GM23338 (cell line): Measurements from ENCODE around the gene TMEM217. TPM values are rescaled to one million over a fixed set of nuclear protein-coding genes. Genes with fewer than 3 reads are reported as not detected.

ENCODE experiments used
- ATAC-seq: fragments of 200-7000 bp; cut with Tn5 transposase; 3 replicates; pipeline ENCODE4 v1.9.1; 2020
- DNase-seq: peaks from one replicate; pipeline ENCODE4 v3.0.0-alpha.2; 2015; ENCODE audit warnings: low spot score
- H2AFZ ChIP-seq: fragments of 200-600 bp; sonication (generic); 2 replicates; pipeline ENCODE4 v1.8.0; 2016; ENCODE audit warnings: antibody characterized with exemption, mild to moderate bottlenecking, moderate library complexity
- H3F3A ChIP-seq: fragments of 200-600 bp; sonication (generic); replicated peaks from 2 replicates; pipeline ENCODE4 v1.8.0; 2017; ENCODE audit warnings: antibody characterized with exemption, mixed run types, low read depth
- H3K27ac ChIP-seq: fragments of 200-600 bp; sonication (generic); 2 replicates; pipeline ENCODE4 v1.6.1; 2016; ENCODE audit warnings: low read depth
- H3K27me3 ChIP-seq: fragments of 200-600 bp; sonication (generic); 2 replicates; pipeline ENCODE4 v1.8.0; 2016; ENCODE audit warnings: mild to moderate bottlenecking, mixed run types, moderate library complexity; ENCODE audit not compliant: insufficient read depth
- H3K36me3 ChIP-seq: fragments of 200-600 bp; sonication (generic); 2 replicates; pipeline ENCODE4 v1.8.0; 2016; ENCODE audit warnings: mild to moderate bottlenecking; ENCODE audit not compliant: insufficient read depth
- H3K4me1 ChIP-seq: fragments of 200-600 bp; sonication (generic); 2 replicates; pipeline ENCODE4 v1.8.0; 2016; ENCODE audit warnings: mild to moderate bottlenecking, moderate library complexity; ENCODE audit not compliant: insufficient read depth
- H3K4me2 ChIP-seq: fragments of 200-600 bp; sonication (generic); 2 replicates; pipeline ENCODE4 v1.7.1; 2017; ENCODE audit warnings: mixed run types
- H3K4me3 ChIP-seq: fragments of 200-600 bp; sonication (generic); 2 replicates; pipeline ENCODE4 v1.6.1; 2016; ENCODE audit warnings: mixed run types
- H3K79me2 ChIP-seq: fragments of 200-600 bp; sonication (generic); replicated peaks from 2 replicates; pipeline ENCODE4 v1.8.0; 2017; ENCODE audit warnings: mild to moderate bottlenecking; ENCODE audit not compliant: insufficient read depth
- H3K9me2 ChIP-seq: fragments of 200-600 bp; sonication (generic); 2 replicates; pipeline ENCODE4 v1.8.0; 2017; ENCODE audit not compliant: insufficient read depth
- H4K20me1 ChIP-seq: fragments of 200-600 bp; sonication (generic); replicated peaks from 2 replicates; pipeline ENCODE4 v1.8.0; 2017; ENCODE audit warnings: mild to moderate bottlenecking; ENCODE audit not compliant: insufficient read depth
- H3K27ac Mint-ChIP-seq: 2 replicates; pipeline ENCODE4 v1.8.0; 2020; ENCODE audit warnings: inconsistent platforms, mild to moderate bottlenecking, moderate library complexity, mixed read lengths
- H3K27me3 Mint-ChIP-seq: 3 replicates; pipeline ENCODE4 v1.8.0; 2022; ENCODE audit warnings: low read depth, mild to moderate bottlenecking, moderate library complexity, mixed read lengths, inconsistent platforms; ENCODE audit not compliant: insufficient read depth, poor library complexity
- H3K36me3 Mint-ChIP-seq: 3 replicates; pipeline ENCODE4 v1.8.0; 2021; ENCODE audit warnings: low read depth, mild to moderate bottlenecking, inconsistent platforms, moderate library complexity, mixed read lengths
- H3K4me1 Mint-ChIP-seq: 3 replicates; pipeline ENCODE4 v1.8.0; 2020; ENCODE audit warnings: mild to moderate bottlenecking, inconsistent platforms, mixed read lengths
- H3K4me3 Mint-ChIP-seq: 3 replicates; pipeline ENCODE4 v1.8.0; 2021; ENCODE audit warnings: moderate library complexity, mild to moderate bottlenecking, inconsistent platforms, mixed read lengths
- H3K9me3 Mint-ChIP-seq: 3 replicates; pipeline ENCODE4 v1.8.0; 2020; ENCODE audit warnings: moderate library complexity, mild to moderate bottlenecking, inconsistent platforms, mixed read lengths
- CREB1 ChIP-seq: fragments of 250-450 bp; sonication (Bioruptor Pico); IDR thresholded peaks from 2 replicates; pipeline ENCODE4 v1.5.0; 2020; ENCODE audit warnings: low read depth, mild to moderate bottlenecking, moderate library complexity
- EZH2 ChIP-seq: fragments of 200-600 bp; sonication (generic); IDR thresholded peaks from one replicate; pipeline ENCODE4 v1.8.0; 2017; ENCODE audit warnings: antibody characterized with exemption, mild to moderate bottlenecking, low read depth; ENCODE audit not compliant: unreplicated experiment
- EZH2phosphoT487 ChIP-seq: fragments of 200-600 bp; sonication (generic); IDR thresholded peaks from one replicate; pipeline ENCODE4 v1.8.1; 2018; ENCODE audit warnings: antibody characterized with exemption; ENCODE audit not compliant: unreplicated experiment
- JUNB ChIP-seq: IDR thresholded peaks from one replicate; pipeline ENCODE4 v1.6.1; 2016; ENCODE audit warnings: antibody characterized with exemption; ENCODE audit not compliant: unreplicated experiment
- NANOG ChIP-seq: IDR thresholded peaks from 2 replicates; pipeline ENCODE4 v1.6.1; 2016; ENCODE audit warnings: antibody characterized with exemption, borderline replicate concordance
- POLR2AphosphoS5 ChIP-seq: IDR thresholded peaks from 2 replicates; pipeline ENCODE4 v1.6.1; 2016; ENCODE audit warnings: antibody characterized with exemption, low read depth
- STAT1 ChIP-seq: IDR thresholded peaks from one replicate; pipeline ENCODE4 v1.6.1; 2016; ENCODE audit warnings: antibody characterized with exemption; ENCODE audit not compliant: unreplicated experiment
- ZNF114 ChIP-seq: fragments of 250-450 bp; sonication (Bioruptor Pico); IDR thresholded peaks from 2 replicates; pipeline ENCODE4 v1.5.0; 2020; ENCODE audit warnings: mild to moderate bottlenecking, moderate library complexity
- ZNF331 ChIP-seq: fragments of 250-450 bp; sonication (Bioruptor Pico); IDR thresholded peaks from 2 replicates; pipeline ENCODE4 v1.5.0; 2020; ENCODE audit warnings: low read depth, mild to moderate bottlenecking, moderate library complexity
- polyA plus RNA-seq: library from polyadenylated mRNA; unstranded; fragments of >200 nt; fragmentation: Nextera tagmentation; extraction: Ambion mirVana; gene quantifications from 2 replicates; pipeline ENCODE4 v1.2.1, GENCODE V29; 2016
- total RNA-seq: library from RNA; depleted of rRNA; stranded (reverse); fragments of >200 nt; shearing (Covaris generic); gene quantifications from 2 replicates; pipeline ENCODE4 v1.2.3, GENCODE V29; 2014
- TF ChIP-seq, protein P1 (sequence below): IDR thresholded peaks from one replicate; pipeline ENCODE4 v1.6.1; 2018; ENCODE audit warnings: antibody characterized with exemption; ENCODE audit not compliant: unreplicated experiment
- TF ChIP-seq, protein P2 (sequence below): fragments of 250-450 bp; sonication (Bioruptor Pico); IDR thresholded peaks from 2 replicates; pipeline ENCODE4 v1.5.0; 2020; ENCODE audit warnings: mild to moderate bottlenecking, moderate library complexity
- TF ChIP-seq, protein P3 (sequence below): IDR thresholded peaks from 2 replicates; pipeline ENCODE4 v1.6.1; 2016; ENCODE audit warnings: antibody characterized with exemption
- TF ChIP-seq, protein P4 (sequence below), 2 experiments: fragments of 200-600 bp in 1 of 2; sonication (generic) in 1 of 2; conservative IDR thresholded peaks; 2 replicates each; pipeline versions ENCODE4 v1.5.1 to v1.6.1; 2016 to 2017; ENCODE audit warnings: antibody characterized with exemption in 2 of 2, low read depth in 2 of 2, mild to moderate bottlenecking in 2 of 2, moderate library complexity in 1 of 2

Gene TMEM217
- total and polyA plus RNA-seq, 2 experiments from 2014 or later: 1.3 TPM; not detected in 1

DNA sequence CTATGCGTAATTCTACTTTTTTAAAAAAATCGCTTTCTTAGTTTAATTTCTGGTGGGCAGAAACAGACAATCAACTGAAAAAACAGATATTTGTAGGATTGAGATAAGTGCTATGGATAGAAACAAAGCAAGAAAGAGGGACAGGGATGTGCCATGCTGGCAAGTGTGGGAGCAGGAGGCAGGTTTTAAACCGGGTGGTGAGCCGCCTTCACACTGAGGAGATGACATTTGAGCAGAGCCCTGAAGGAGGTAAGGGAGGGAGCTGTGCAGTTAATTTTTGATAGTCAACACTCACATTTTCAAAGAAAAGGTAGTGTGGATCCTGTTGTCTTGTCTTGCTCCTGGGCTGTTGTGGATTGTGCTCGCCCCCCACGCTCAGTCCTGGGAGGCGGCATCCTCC, 46.8 kb upstream of the TMEM217 start:
- Histone ChIP-seq H3K36me3 (no peaks in the 10 kb centered on the region), H3F3A (0 out of 2 replicates have a peak, but pooled peaks cover 3% of the 10 kb centered on the region), H3K4me3 (no peak overlapping the region), H2AFZ (no peak overlapping the region), H3K27ac (no peak overlapping the region), H3K4me1 (no peaks in the 10 kb centered on the region), H3K9me2 (no peaks in the 10 kb centered on the region), H3K4me2 (no peak overlapping the region), H3K27me3 (no peaks in the 10 kb centered on the region), H3K79me2 (no peaks in the 10 kb centered on the region), H4K20me1 (peaks cover 6% of the 10 kb centered on the region; the same call in 1 of the 2 replicates)
- H3K9me3 Mint-ChIP-seq: no peaks in the 10 kb centered on the region
- H3K27me3 Mint-ChIP-seq: no peaks in the 10 kb centered on the region
- ATAC-seq (no peak), DNase-seq (no peak)
- peaks cover 9% of the 10 kb centered on the region; the same call in 1 of the 3 replicates for H3K36me3 Mint-ChIP-seq
- no peak overlapping the region for H3K4me3 Mint-ChIP-seq
- no peak overlapping the region for H3K27ac Mint-ChIP-seq
- H3K4me1 Mint-ChIP-seq: no peaks in the 10 kb centered on the region
- TF ChIP-seq STAT1: no peak
- TF ChIP-seq, protein P1, sequence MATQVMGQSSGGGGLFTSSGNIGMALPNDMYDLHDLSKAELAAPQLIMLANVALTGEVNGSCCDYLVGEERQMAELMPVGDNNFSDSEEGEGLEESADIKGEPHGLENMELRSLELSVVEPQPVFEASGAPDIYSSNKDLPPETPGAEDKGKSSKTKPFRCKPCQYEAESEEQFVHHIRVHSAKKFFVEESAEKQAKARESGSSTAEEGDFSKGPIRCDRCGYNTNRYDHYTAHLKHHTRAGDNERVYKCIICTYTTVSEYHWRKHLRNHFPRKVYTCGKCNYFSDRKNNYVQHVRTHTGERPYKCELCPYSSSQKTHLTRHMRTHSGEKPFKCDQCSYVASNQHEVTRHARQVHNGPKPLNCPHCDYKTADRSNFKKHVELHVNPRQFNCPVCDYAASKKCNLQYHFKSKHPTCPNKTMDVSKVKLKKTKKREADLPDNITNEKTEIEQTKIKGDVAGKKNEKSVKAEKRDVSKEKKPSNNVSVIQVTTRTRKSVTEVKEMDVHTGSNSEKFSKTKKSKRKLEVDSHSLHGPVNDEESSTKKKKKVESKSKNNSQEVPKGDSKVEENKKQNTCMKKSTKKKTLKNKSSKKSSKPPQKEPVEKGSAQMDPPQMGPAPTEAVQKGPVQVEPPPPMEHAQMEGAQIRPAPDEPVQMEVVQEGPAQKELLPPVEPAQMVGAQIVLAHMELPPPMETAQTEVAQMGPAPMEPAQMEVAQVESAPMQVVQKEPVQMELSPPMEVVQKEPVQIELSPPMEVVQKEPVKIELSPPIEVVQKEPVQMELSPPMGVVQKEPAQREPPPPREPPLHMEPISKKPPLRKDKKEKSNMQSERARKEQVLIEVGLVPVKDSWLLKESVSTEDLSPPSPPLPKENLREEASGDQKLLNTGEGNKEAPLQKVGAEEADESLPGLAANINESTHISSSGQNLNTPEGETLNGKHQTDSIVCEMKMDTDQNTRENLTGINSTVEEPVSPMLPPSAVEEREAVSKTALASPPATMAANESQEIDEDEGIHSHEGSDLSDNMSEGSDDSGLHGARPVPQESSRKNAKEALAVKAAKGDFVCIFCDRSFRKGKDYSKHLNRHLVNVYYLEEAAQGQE: no peak
- no peak for TF ChIP-seq ZNF331 (CRISPR knock-in tag)
- TF ChIP-seq ZNF114 (CRISPR knock-in tag): no peak
- TF ChIP-seq POLR2AphosphoS5: no peak
- TF ChIP-seq, protein P2, sequence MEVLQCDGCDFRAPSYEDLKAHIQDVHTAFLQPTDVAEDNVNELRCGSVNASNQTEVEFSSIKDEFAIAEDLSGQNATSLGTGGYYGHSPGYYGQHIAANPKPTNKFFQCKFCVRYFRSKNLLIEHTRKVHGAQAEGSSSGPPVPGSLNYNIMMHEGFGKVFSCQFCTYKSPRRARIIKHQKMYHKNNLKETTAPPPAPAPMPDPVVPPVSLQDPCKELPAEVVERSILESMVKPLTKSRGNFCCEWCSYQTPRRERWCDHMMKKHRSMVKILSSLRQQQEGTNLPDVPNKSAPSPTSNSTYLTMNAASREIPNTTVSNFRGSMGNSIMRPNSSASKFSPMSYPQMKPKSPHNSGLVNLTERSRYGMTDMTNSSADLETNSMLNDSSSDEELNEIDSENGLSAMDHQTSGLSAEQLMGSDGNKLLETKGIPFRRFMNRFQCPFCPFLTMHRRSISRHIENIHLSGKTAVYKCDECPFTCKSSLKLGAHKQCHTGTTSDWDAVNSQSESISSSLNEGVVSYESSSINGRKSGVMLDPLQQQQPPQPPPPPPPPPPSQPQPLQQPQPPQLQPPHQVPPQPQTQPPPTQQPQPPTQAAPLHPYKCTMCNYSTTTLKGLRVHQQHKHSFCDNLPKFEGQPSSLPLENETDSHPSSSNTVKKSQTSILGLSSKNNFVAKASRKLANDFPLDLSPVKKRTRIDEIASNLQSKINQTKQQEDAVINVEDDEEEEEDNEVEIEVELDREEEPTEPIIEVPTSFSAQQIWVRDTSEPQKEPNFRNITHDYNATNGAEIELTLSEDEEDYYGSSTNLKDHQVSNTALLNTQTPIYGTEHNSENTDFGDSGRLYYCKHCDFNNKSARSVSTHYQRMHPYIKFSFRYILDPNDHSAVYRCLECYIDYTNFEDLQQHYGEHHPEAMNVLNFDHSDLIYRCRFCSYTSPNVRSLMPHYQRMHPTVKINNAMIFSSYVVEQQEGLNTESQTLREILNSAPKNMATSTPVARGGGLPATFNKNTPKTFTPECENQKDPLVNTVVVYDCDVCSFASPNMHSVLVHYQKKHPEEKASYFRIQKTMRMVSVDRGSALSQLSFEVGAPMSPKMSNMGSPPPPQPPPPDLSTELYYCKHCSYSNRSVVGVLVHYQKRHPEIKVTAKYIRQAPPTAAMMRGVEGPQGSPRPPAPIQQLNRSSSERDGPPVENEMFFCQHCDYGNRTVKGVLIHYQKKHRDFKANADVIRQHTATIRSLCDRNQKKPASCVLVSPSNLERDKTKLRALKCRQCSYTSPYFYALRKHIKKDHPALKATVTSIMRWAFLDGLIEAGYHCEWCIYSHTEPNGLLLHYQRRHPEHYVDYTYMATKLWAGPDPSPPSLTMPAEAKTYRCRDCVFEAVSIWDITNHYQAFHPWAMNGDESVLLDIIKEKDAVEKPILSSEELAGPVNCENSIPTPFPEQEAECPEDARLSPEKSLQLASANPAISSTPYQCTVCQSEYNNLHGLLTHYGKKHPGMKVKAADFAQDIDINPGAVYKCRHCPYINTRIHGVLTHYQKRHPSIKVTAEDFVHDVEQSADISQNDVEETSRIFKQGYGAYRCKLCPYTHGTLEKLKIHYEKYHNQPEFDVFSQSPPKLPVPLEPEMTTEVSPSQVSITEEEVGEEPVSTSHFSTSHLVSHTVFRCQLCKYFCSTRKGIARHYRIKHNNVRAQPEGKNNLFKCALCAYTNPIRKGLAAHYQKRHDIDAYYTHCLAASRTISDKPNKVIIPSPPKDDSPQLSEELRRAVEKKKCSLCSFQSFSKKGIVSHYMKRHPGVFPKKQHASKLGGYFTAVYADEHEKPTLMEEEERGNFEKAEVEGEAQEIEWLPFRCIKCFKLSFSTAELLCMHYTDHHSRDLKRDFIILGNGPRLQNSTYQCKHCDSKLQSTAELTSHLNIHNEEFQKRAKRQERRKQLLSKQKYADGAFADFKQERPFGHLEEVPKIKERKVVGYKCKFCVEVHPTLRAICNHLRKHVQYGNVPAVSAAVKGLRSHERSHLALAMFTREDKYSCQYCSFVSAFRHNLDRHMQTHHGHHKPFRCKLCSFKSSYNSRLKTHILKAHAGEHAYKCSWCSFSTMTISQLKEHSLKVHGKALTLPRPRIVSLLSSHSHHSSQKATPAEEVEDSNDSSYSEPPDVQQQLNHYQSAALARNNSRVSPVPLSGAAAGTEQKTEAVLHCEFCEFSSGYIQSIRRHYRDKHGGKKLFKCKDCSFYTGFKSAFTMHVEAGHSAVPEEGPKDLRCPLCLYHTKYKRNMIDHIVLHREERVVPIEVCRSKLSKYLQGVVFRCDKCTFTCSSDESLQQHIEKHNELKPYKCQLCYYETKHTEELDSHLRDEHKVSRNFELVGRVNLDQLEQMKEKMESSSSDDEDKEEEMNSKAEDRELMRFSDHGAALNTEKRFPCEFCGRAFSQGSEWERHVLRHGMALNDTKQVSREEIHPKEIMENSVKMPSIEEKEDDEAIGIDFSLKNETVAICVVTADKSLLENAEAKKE (CRISPR knock-in tag): no peak
- TF ChIP-seq EZH2: no peak
- TF ChIP-seq, protein P3, sequence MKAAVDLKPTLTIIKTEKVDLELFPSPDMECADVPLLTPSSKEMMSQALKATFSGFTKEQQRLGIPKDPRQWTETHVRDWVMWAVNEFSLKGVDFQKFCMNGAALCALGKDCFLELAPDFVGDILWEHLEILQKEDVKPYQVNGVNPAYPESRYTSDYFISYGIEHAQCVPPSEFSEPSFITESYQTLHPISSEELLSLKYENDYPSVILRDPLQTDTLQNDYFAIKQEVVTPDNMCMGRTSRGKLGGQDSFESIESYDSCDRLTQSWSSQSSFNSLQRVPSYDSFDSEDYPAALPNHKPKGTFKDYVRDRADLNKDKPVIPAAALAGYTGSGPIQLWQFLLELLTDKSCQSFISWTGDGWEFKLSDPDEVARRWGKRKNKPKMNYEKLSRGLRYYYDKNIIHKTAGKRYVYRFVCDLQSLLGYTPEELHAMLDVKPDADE: no peak
- TF ChIP-seq JUNB: no peak
- no peak for TF ChIP-seq CREB1
- no peak for TF ChIP-seq NANOG
- TF ChIP-seq, protein P4, sequence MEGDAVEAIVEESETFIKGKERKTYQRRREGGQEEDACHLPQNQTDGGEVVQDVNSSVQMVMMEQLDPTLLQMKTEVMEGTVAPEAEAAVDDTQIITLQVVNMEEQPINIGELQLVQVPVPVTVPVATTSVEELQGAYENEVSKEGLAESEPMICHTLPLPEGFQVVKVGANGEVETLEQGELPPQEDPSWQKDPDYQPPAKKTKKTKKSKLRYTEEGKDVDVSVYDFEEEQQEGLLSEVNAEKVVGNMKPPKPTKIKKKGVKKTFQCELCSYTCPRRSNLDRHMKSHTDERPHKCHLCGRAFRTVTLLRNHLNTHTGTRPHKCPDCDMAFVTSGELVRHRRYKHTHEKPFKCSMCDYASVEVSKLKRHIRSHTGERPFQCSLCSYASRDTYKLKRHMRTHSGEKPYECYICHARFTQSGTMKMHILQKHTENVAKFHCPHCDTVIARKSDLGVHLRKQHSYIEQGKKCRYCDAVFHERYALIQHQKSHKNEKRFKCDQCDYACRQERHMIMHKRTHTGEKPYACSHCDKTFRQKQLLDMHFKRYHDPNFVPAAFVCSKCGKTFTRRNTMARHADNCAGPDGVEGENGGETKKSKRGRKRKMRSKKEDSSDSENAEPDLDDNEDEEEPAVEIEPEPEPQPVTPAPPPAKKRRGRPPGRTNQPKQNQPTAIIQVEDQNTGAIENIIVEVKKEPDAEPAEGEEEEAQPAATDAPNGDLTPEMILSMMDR (conservative IDR thresholded peaks at IDR 0.05; ENCODE audit: low read depth in 2 of 2): no peak
- no peak for TF ChIP-seq EZH2phosphoT487
